ENCODE results near the gene HSD17B14. TPM values are rescaled to one million over a fixed set of nuclear protein-coding genes. Genes with fewer than 3 reads are reported as not detected.
A peak's percentile ranks its signal among the peaks of the same experiment; 100 is the strongest.

HSD17B14 gene
- total and polyA plus RNA-seq, 2 of the 13 experiments (the other 11 are each of a cell fraction or from before 2014, with no cell fraction given): 0.58 to 1.2 TPM

GRCh38 chr19:48872884-48873475 lies 36.7 kb upstream of the HSD17B14 start (continued):
- TF ChIP-seq TBL1XR1 (IDR thresholded peaks at IDR 0.05; ENCODE audit: borderline replicate concordance, low read length, partially characterized antibody) (peak; percentile 20), TFDP2 (CRISPR knock-in tag; IDR thresholded peaks at IDR 0.05) (no peak), NR1H2 (CRISPR knock-in tag; IDR thresholded peaks at IDR 0.05; ENCODE audit: borderline replicate concordance, low read depth) (no peak), ZNF441 (CRISPR knock-in tag; IDR thresholded peaks at IDR 0.05; ENCODE audit: borderline replicate concordance) (no peak), ESRRA (CRISPR knock-in tag; IDR thresholded peaks at IDR 0.05; ENCODE audit: low read depth) (no peak), ZNF496 (CRISPR knock-in tag; IDR thresholded peaks at IDR 0.05; ENCODE audit: insufficient replicate concordance) (no peak), MATR3 (CRISPR knock-in tag; IDR thresholded peaks at IDR 0.05) (no peak), POLR2AphosphoS2 (IDR thresholded peaks at IDR 0.05; ENCODE audit: low read depth, low read length) (no peak), ZNF720 (CRISPR knock-in tag; IDR thresholded peaks at IDR 0.05) (no peak), HINFP (CRISPR knock-in tag; IDR thresholded peaks at IDR 0.05; ENCODE audit: low read depth) (no peak), HIVEP1 (CRISPR knock-in tag; IDR thresholded peaks at IDR 0.05) (no peak), SMARCC2 (IDR thresholded peaks at IDR 0.05) (no peak), ZNF724P (CRISPR knock-in tag; IDR thresholded peaks at IDR 0.05; ENCODE audit: borderline replicate concordance) (no peak), ZNF546 (CRISPR knock-in tag; conservative IDR thresholded peaks at IDR 0.05) (no peak)
- TF ChIP-seq, protein P1, sequence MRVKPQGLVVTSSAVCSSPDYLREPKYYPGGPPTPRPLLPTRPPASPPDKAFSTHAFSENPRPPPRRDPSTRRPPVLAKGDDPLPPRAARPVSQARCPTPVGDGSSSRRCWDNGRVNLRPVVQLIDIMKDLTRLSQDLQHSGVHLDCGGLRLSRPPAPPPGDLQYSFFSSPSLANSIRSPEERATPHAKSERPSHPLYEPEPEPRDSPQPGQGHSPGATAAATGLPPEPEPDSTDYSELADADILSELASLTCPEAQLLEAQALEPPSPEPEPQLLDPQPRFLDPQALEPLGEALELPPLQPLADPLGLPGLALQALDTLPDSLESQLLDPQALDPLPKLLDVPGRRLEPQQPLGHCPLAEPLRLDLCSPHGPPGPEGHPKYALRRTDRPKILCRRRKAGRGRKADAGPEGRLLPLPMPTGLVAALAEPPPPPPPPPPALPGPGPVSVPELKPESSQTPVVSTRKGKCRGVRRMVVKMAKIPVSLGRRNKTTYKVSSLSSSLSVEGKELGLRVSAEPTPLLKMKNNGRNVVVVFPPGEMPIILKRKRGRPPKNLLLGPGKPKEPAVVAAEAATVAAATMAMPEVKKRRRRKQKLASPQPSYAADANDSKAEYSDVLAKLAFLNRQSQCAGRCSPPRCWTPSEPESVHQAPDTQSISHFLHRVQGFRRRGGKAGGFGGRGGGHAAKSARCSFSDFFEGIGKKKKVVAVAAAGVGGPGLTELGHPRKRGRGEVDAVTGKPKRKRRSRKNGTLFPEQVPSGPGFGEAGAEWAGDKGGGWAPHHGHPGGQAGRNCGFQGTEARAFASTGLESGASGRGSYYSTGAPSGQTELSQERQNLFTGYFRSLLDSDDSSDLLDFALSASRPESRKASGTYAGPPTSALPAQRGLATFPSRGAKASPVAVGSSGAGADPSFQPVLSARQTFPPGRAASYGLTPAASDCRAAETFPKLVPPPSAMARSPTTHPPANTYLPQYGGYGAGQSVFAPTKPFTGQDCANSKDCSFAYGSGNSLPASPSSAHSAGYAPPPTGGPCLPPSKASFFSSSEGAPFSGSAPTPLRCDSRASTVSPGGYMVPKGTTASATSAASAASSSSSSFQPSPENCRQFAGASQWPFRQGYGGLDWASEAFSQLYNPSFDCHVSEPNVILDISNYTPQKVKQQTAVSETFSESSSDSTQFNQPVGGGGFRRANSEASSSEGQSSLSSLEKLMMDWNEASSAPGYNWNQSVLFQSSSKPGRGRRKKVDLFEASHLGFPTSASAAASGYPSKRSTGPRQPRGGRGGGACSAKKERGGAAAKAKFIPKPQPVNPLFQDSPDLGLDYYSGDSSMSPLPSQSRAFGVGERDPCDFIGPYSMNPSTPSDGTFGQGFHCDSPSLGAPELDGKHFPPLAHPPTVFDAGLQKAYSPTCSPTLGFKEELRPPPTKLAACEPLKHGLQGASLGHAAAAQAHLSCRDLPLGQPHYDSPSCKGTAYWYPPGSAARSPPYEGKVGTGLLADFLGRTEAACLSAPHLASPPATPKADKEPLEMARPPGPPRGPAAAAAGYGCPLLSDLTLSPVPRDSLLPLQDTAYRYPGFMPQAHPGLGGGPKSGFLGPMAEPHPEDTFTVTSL (CRISPR knock-in tag; IDR thresholded peaks at IDR 0.05; ENCODE audit: borderline replicate concordance): no peak
- TF ChIP-seq, protein P2, sequence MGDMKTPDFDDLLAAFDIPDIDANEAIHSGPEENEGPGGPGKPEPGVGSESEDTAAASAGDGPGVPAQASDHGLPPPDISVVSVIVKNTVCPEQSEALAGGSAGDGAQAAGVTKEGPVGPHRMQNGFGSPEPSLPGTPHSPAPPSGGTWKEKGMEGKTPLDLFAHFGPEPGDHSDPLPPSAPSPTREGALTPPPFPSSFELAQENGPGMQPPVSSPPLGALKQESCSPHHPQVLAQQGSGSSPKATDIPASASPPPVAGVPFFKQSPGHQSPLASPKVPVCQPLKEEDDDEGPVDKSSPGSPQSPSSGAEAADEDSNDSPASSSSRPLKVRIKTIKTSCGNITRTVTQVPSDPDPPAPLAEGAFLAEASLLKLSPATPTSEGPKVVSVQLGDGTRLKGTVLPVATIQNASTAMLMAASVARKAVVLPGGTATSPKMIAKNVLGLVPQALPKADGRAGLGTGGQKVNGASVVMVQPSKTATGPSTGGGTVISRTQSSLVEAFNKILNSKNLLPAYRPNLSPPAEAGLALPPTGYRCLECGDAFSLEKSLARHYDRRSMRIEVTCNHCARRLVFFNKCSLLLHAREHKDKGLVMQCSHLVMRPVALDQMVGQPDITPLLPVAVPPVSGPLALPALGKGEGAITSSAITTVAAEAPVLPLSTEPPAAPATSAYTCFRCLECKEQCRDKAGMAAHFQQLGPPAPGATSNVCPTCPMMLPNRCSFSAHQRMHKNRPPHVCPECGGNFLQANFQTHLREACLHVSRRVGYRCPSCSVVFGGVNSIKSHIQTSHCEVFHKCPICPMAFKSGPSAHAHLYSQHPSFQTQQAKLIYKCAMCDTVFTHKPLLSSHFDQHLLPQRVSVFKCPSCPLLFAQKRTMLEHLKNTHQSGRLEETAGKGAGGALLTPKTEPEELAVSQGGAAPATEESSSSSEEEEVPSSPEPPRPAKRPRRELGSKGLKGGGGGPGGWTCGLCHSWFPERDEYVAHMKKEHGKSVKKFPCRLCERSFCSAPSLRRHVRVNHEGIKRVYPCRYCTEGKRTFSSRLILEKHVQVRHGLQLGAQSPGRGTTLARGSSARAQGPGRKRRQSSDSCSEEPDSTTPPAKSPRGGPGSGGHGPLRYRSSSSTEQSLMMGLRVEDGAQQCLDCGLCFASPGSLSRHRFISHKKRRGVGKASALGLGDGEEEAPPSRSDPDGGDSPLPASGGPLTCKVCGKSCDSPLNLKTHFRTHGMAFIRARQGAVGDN (CRISPR knock-in tag; IDR thresholded peaks at IDR 0.05): no peak
- TF ChIP-seq, protein P3, sequence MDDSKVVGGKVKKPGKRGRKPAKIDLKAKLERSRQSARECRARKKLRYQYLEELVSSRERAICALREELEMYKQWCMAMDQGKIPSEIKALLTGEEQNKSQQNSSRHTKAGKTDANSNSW (CRISPR knock-in tag; IDR thresholded peaks at IDR 0.05; ENCODE audit: borderline replicate concordance): no peak

Data from HepG2 (cell line).